Activated naive CD4-positive, alpha-beta T cell treated with anti-CD3 and anti-CD28 coated beads for 36 hours (primary cell): Measurements from ENCODE around the gene DEPDC1B. TPM values are rescaled to one million over a fixed set of nuclear protein-coding genes. Genes with fewer than 3 reads are reported as not detected.
A peak's percentile ranks its signal among the peaks of the same experiment; 100 is the strongest.
"Not testable (repeated sequence)": the region's sequence is repeated elsewhere in the genome, so short reads cannot be mapped to it uniquely, and the experiment has no call there.

Experiments used
- CTCF ChIA-PET: fragments of 350-600 bp; sonication (Branson Sonifier 250); formaldehyde crosslinking; loops from one replicate; lab custom pipeline; 2021; ENCODE audit warnings: antibody characterized with exemption; lab: Charles Lee
- DNase-seq: peaks from one replicate; pipeline ENCODE4 v3.0.0-alpha.2; 2020
- H3K27ac Mint-ChIP-seq: one replicate; pipeline ENCODE4 v1.8.0; 2021; ENCODE audit warnings: mild to moderate bottlenecking, mixed read lengths
- H3K27me3 Mint-ChIP-seq: one replicate; pipeline ENCODE4 v1.8.0; 2021; ENCODE audit warnings: low read depth, mixed read lengths
- H3K36me3 Mint-ChIP-seq: one replicate; pipeline ENCODE4 v1.8.0; 2021; ENCODE audit warnings: low read depth, mixed read lengths
- H3K4me1 Mint-ChIP-seq: one replicate; pipeline ENCODE4 v1.8.0; 2021; ENCODE audit warnings: low read depth, mixed read lengths
- H3K4me3 Mint-ChIP-seq: one replicate; pipeline ENCODE4 v1.8.0; 2021; ENCODE audit warnings: mild to moderate bottlenecking, moderate library complexity, mixed read lengths
- H3K9me3 Mint-ChIP-seq: one replicate; pipeline ENCODE4 v1.8.0; 2021; ENCODE audit warnings: mixed read lengths
- intact Hi-C: fragments of 100-400 bp; cut with micrococcal nuclease; formaldehyde crosslinking; loops from one replicate; pipeline ENCODE4 v1.15.1; 2023
- total RNA-seq, 2 experiments: library from RNA; stranded (reverse); gene quantifications; one replicate each; pipeline ENCODE4 v1.2.3, GENCODE V29; 2021

Gene DEPDC1B
- total RNA-seq, 2 experiments from 2014 or later, result 35.0 to 35.8 TPM

- CTCF ChIA-PET, result interaction anchor here (0.6 to 0.7 kb wide), 2 partner anchors 136 to 631 kb away, joined by 3 read pairs; no protein-coding TSS in a partner anchor
- H3K4me1 Mint-ChIP-seq, result no peaks in the 10 kb centered on the region
- no peak for DNase-seq
- H3K36me3 Mint-ChIP-seq, result no peaks in the 10 kb centered on the region
- H3K9me3 Mint-ChIP-seq, result peaks cover 5% of the 10 kb centered on the region
- no peak overlapping the region for H3K27ac Mint-ChIP-seq
- H3K27me3 Mint-ChIP-seq, result peaks cover 33% of the 10 kb centered on the region
- intact Hi-C loops, result no loop called here
- H3K4me3 Mint-ChIP-seq, result no peak overlapping the region
Measured at GRCh38 chr5:60718166-60718892, 18.4 kb upstream of the DEPDC1B start.

DNA sequence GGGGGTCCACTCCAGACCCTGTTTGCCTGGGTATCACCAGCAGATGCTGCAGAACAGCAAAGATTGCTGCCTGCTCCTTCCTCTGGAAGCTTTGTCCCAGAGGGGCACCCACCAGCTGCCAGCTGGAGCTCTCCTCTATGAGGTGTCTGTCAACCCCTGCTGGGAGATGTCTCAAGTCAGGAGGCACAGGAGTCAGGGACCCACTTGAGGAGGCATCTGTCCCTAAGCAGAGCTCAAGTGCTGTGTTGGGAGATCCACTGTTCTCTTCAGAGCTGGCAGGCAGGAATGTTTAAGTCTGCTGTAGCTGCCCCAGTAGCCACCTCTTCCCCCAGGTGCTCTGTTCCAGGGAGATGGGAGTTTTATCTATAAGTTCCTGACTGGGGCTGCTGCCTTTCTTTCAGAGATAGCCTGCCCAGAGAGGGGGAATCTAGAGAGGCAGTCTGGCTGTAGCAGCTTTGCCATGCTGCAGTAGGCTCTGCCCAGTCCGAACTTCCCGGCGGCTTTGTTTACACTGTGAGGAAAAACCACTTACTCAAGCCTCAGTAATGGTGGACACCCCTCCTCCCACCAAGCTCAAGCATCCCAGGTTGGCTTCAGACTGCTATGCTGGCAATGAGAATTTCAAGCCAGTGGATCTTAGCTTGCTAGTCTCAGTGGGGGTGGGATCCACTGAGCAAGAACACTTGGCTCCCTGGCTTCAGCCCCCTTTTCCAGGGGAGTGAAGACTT lies 15.4 kb upstream of the DEPDC1B start:
- H3K4me3 Mint-ChIP-seq, H3K36me3 Mint-ChIP-seq, H3K4me1 Mint-ChIP-seq, H3K27ac Mint-ChIP-seq, DNase-seq, H3K9me3 Mint-ChIP-seq, intact Hi-C loops: not testable (repeated sequence)
- peaks cover 35% of the 10 kb centered on the region for H3K27me3 Mint-ChIP-seq
- CTCF ChIA-PET, result interaction anchor here (1.4 kb wide), 1 partner anchor 11 kb away, joined by 3 read pairs; no protein-coding TSS in a partner anchor

DNA sequence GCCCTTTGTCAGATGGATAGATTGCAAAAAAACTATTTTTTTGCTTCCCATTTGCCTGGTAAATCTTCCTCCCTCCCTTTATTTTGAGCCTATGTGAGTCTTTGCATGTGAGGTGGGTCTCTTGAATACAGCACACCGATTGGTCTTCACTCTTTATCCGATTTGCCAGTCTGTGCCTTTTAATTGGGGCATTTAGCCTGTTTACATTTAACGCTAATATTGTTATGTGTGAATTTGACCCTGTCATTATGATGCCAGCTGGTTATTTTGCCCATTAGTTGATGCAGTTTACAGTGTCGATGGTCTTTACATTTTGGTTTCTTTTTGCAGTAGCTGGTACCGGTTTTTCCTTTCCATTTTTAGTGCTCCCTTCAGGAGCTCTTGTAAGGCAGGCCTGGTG lies 13.0 kb upstream of the DEPDC1B start:
- no peak overlapping the region for H3K27ac Mint-ChIP-seq
- no peaks in the 10 kb centered on the region for H3K36me3 Mint-ChIP-seq
- CTCF ChIA-PET, result interaction anchor here (0.6 kb wide), 1 partner anchor 281 kb away, joined by 3 read pairs; no protein-coding TSS in a partner anchor
- H3K9me3 Mint-ChIP-seq, result peaks cover 5% of the 10 kb centered on the region
- DNase-seq, result no peak
- peaks cover 22% of the 10 kb centered on the region for H3K27me3 Mint-ChIP-seq
- no peaks in the 10 kb centered on the region for H3K4me1 Mint-ChIP-seq
- intact Hi-C loops, result no loop called here
- H3K4me3 Mint-ChIP-seq, result no peak overlapping the region

DNA sequence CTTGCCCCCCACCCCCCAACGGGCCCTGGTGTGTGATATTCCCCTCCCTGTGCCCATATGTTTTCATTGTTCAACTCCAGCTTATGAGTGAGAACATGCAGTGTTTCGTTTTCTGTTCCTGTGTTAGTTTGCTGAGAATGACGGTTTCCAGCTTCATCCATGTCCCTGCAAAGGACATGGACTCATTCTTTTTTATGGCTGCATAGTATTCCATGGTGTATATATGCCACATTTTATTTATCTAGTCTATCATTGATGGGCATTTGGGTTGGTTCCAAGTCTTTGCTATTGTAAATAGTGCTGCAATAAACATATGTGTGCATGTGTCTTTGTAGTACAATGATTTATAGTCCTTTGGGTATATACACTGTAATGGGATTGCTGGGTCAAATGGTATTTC lies 11.9 kb upstream of the DEPDC1B start:
- CTCF ChIA-PET, H3K4me1 Mint-ChIP-seq, H3K36me3 Mint-ChIP-seq, H3K9me3 Mint-ChIP-seq, H3K4me3 Mint-ChIP-seq, H3K27ac Mint-ChIP-seq, DNase-seq, intact Hi-C loops: not testable (repeated sequence)
- peaks cover 16% of the 10 kb centered on the region for H3K27me3 Mint-ChIP-seq

DNA sequence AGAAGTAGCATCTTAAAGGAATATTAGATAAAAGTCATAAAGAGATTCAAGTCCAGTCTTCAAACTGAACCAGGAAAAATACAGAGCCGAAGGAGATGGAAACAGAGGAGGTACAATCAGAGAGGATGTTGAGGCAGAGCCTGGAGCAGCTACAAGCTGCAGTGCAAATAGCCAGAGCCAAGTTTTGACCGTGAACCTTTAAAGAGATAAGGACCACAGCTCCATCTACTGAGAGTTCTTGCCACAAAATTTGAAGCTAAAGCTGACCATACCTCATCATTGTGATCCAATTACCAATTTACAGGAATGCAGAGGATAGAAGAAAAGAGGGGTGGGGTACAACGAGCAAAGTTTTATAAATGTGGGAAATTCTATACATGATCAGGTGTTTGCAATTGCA lies 10.4 kb upstream of the DEPDC1B start:
- H3K9me3 Mint-ChIP-seq, result peaks cover 1% of the 10 kb centered on the region
- H3K4me1 Mint-ChIP-seq, result no peaks in the 10 kb centered on the region
- no peak for DNase-seq
- no peak overlapping the region for H3K27ac Mint-ChIP-seq
- intact Hi-C loops, result no loop called here
- H3K4me3 Mint-ChIP-seq, result no peak overlapping the region
- CTCF ChIA-PET, result no interaction called here
- H3K27me3 Mint-ChIP-seq, result peaks cover 10% of the 10 kb centered on the region
- H3K36me3 Mint-ChIP-seq, result no peaks in the 10 kb centered on the region

DNA sequence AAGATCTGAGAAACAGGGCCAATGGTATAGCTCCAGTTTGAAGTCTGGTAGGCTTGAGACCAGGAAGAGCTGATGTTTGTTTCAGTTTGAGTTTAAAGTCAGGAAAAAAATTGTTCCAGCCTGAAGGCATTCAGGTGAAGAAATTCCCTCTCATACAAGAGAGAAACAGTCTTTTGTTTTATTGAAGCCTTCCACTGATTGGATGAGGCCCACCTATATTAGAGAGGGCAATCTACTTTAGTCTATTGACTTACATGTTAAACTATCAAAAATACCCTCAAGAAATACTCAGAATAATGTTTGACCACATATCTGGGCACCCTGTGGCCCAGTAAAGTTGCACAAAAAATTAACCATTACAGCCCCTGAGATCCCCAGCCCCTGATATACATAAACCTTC lies 5.2 kb upstream of the DEPDC1B start:
- H3K4me1 Mint-ChIP-seq, result peaks cover 4% of the 10 kb centered on the region
- no peaks in the 10 kb centered on the region for H3K27me3 Mint-ChIP-seq
- no peak overlapping the region for H3K27ac Mint-ChIP-seq
- H3K9me3 Mint-ChIP-seq, result no peaks in the 10 kb centered on the region
- intact Hi-C loops, result no loop called here
- no peaks in the 10 kb centered on the region for H3K36me3 Mint-ChIP-seq
- DNase-seq, result no peak
- CTCF ChIA-PET, result no interaction called here
- H3K4me3 Mint-ChIP-seq, result no peak overlapping the region

DNA sequence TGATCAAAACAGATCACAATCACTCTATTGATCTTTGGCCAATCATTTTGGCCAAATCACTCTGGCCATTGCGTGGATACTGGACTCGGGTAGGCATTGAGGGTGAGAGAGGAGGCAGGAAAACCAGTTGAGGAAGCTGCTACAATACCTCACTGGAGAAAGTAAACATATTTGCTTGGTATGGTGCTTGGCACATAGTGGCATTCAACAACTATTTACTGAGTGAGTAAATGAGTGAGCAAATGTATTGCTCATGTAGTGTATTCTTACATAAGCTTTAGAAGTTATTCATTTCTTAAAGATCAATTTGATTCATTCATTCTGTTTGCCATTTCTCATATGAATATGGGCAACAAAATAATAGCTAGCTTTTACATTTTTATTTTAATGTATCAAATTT lies 4.0 kb upstream of the DEPDC1B start:
- Mint-ChIP-seq H3K9me3 (no peaks in the 10 kb centered on the region), H3K4me1 (peaks cover 7% of the 10 kb centered on the region), H3K36me3 (no peaks in the 10 kb centered on the region), H3K27ac (no peak overlapping the region), H3K27me3 (no peaks in the 10 kb centered on the region), H3K4me3 (no peak overlapping the region)
- DNase-seq, result no peak
- intact Hi-C loops, result loop anchor here (5.0 kb wide), 2 partner anchors 458 to 703 kb away; partner anchors contain the start of gene SMIM15
- CTCF ChIA-PET, result interaction anchor here (0.9 kb wide), 1 partner anchor 12 kb away, joined by 3 read pairs; no protein-coding TSS in a partner anchor

DNA sequence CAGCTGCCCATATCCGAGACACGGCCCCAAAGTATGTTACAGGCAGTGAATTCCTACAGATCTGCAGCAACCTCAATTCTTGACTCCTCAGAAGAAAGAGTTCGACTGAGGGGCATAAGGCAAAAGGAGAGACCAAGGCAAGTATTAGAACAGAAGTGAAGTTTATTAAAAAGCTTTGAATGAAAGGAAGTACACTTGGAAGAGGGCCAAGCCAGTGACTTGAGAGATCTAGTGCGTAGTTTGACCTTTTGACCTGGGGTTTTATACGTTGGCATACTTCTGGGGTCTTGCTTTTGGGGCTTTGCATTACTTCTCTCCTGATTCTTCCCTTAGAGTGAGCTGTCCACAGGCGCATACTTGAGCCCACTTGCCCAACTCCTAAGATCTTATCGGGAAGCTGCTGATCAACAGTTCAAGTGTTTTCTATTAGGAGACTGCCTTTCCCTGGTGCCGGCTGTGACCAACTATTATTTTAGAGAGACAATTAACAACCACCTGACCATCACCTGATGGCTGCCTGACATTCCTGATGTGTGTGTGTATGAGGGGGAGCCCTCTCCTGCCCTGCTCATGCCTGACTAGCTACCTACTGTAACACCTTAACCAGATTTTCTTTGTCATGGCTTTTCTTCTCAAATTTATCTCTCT lies 1.5 kb upstream of the DEPDC1B start:
- no peak overlapping the region for H3K27ac Mint-ChIP-seq
- H3K27me3 Mint-ChIP-seq, result peaks cover 5% of the 10 kb centered on the region
- DNase-seq, result no peak
- H3K4me3 Mint-ChIP-seq, result no peak overlapping the region
- CTCF ChIA-PET, result no interaction called here
- no peaks in the 10 kb centered on the region for H3K36me3 Mint-ChIP-seq
- no peaks in the 10 kb centered on the region for H3K9me3 Mint-ChIP-seq
- intact Hi-C loops, result loop anchor here (2.0 to 5.0 kb wide), 3 partner anchors 143 to 706 kb away; partner anchors contain the start of genes ELOVL7 and SMIM15
- H3K4me1 Mint-ChIP-seq, result peaks cover 12% of the 10 kb centered on the region

DNA sequence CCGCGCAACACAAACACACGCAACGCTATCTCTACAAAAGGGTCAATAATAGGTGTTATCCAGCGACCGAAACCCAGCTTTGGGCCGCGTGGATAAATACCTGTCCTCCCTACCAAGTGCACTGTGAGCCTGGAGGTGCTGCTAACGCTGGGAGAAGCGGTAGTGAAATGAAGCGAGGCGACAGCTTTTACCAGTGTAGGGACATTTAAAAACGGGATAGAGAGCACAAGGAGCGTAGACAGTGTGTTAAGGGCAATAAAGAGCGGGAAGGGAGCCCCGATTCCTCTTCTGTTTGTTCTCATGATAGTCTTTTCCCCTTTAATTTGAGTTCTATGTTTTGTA lies 421 bp upstream of the DEPDC1B start:
- no peaks in the 10 kb centered on the region for H3K9me3 Mint-ChIP-seq
- DNase-seq, result no peak
- H3K27me3 Mint-ChIP-seq, result peaks cover 5% of the 10 kb centered on the region
- CTCF ChIA-PET, result interaction anchor here (0.9 to 1.2 kb wide), 3 partner anchors 13 to 259 kb away, joined by 3 to 5 read pairs (median 3); no protein-coding TSS in a partner anchor
- peak overlapping the region; percentile 81 for H3K27ac Mint-ChIP-seq
- H3K4me3 Mint-ChIP-seq, result peak overlapping the region; percentile 88
- peaks cover 12% of the 10 kb centered on the region for H3K4me1 Mint-ChIP-seq
- intact Hi-C loops, result loop anchor here (1.0 to 5.0 kb wide), 5 partner anchors 9 to 707 kb away; partner anchors contain the start of genes ELOVL7, ERCC8, NDUFAF2 and SMIM15
- no peaks in the 10 kb centered on the region for H3K36me3 Mint-ChIP-seq

DNA sequence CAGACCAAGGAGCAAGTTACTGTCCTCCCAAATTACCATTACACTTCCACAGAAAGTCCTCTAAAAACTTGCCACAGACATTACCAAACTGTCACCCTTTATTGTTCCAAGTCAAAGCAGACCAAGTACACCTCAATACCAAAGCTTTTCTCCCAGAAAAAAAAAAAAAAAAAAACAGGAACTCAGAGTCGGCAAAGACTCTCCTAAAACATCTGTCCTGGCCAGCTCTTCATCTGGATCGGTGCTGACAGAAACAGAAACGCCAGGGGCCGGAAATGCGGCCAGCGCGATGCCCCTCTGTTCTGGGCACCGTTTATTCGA lies 718 bp downstream of the DEPDC1B start:
- peak overlapping the region; percentile 81 for H3K27ac Mint-ChIP-seq

DNA sequence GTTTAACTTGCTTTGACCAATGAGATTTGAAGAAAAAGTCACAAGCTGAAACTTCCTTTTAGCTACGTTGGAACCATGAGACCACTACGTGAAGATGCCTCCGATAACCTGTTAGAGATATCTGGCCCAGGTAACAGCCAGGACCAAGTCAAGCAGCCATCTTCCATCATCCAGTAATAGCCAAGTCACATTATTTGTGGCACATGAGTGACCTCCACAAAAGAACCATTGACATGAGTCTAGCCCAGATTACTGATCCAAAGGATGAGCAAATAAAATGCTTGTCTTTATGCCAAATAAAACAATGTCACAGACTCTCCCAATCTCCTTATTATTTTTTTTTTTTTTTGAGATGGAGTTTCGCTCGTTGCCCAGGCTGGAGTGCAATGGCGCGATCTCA lies 1.6 kb downstream of the DEPDC1B start:
- Mint-ChIP-seq H3K27ac (no peak overlapping the region), H3K4me1 (peaks cover 12% of the 10 kb centered on the region), H3K36me3 (no peaks in the 10 kb centered on the region), H3K9me3 (no peaks in the 10 kb centered on the region), H3K27me3 (peaks cover 5% of the 10 kb centered on the region), H3K4me3 (no peak overlapping the region)
- intact Hi-C loops, result no loop called here
- DNase-seq, result no peak
- CTCF ChIA-PET, result no interaction called here

More for the DNA sequence above, 718 bp downstream of the DEPDC1B start:
- intact Hi-C loops, result loop anchor here (1.0 kb wide), 1 partner anchor 633 kb away; the partner anchor contains the start of gene ZSWIM6
- H3K36me3 Mint-ChIP-seq, result no peaks in the 10 kb centered on the region
- no peaks in the 10 kb centered on the region for H3K9me3 Mint-ChIP-seq
- H3K4me3 Mint-ChIP-seq, result peak overlapping the region; percentile 88
- no peak for DNase-seq
- CTCF ChIA-PET, result interaction anchor here (0.9 to 1.2 kb wide), 3 partner anchors 13 to 260 kb away, joined by 3 to 5 read pairs (median 3); no protein-coding TSS in a partner anchor
- peaks cover 5% of the 10 kb centered on the region for H3K27me3 Mint-ChIP-seq
- peaks cover 12% of the 10 kb centered on the region for H3K4me1 Mint-ChIP-seq

DNA sequence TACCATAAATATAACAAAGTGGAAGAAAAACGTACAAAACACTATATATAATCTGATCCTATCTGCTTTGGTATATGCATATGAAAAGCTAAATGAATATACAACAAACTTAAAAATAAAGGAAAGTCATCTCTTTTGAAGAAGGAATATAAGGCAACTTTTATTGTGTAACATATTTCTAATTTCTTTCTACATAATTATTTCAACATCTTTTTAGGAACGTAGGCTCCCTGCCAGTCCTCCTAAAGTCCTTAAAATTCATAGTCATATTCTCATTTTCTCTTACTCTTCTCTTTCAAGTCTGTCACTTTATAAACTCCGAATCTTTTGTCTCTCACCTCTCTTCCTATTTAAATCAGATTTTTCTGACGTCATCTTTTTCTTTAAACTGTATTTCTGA lies 9.6 kb downstream of the DEPDC1B start:
- Mint-ChIP-seq H3K27ac (no peak overlapping the region), H3K4me3 (no peak overlapping the region), H3K4me1 (no peaks in the 10 kb centered on the region), H3K36me3 (peaks cover 6% of the 10 kb centered on the region), H3K9me3 (no peaks in the 10 kb centered on the region), H3K27me3 (no peaks in the 10 kb centered on the region)
- intact Hi-C loops, result no loop called here
- no peak for DNase-seq
- CTCF ChIA-PET, result no interaction called here
